Measurements from ENCODE around the gene CUTA.

CUTA gene

DNA sequence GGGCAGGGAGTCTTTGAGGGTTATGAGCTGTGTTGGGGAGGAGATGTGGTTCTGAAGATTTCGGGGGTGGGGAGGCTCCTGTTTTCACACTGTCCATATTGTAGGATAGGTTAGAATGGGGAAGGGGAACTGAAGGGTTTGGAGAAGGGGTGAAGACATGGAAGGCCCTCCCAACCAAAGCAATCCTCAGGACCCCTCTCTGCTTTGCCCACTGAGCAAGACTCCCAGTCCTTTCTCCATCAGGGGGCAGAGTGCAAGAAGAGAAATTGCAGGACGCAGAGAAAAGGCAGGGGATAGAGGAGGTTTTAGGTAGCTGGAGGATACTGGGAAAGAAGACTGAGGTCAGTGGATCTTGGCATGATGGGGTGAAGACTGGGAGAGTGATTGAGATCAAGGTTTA lies 5.9 kb upstream of the CUTA start:
- no peak for DNase-seq (ENCODE audit: low read depth in 2 of 2)

DNA sequence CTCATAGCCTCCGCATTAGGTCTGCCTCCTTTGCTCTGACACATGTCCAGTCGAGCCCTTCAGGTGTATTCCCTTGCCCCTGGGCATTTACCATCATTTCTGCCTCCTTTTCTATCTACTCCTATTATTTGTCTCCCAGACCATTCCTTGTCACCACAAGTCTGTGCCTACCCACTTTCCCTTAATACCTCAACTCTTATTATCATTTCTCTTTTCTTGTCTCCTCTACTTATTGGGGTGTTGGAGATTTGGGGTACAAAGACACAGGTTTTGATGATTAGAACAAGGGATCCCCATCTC lies 3.4 kb upstream of the CUTA start:
- no peak for DNase-seq (ENCODE audit: low read depth in 2 of 2)

DNA sequence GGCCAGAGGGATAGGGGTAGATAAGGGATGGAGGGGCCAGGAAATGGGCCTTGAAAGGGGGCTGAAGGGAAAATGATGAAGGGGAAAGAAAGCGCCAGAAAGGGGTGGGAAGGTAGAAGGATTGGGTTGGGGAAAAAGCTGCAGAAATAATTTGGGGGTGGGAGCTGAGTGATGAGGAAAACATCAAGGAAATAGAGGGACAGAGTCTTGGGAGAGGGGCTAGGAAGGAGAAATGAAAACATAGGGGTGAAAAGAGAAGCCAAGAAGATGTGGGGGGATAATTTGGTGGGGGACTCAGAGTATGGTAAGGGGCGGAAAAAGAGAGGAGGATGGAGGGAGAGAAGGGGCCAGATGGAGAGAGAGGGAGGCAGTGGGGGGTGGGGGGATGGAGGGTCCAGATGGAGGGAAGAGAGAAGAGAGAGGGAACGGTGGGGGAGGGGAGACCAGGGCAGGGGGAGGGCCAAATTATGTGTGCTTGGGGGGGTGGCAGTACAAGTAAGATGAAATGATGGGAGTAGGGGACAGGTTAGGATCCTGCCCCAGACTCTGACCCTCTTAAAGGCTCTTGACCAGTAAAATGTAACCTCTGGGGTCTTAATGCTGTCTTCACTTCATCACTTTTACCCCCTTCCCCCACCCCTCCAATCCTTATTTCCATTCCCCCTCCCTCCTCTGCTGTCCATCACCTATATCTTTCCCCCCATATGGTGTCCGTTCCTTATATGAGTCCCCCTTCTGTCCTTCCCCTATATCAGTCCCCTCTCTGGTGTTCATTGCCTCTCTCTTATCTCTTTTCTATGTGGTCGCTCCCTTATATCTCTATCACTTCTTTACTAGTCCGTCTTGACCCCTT lies 2.8 kb upstream of the CUTA start:
- no peak for DNase-seq (ENCODE audit: low read depth in 2 of 2)

DNA sequence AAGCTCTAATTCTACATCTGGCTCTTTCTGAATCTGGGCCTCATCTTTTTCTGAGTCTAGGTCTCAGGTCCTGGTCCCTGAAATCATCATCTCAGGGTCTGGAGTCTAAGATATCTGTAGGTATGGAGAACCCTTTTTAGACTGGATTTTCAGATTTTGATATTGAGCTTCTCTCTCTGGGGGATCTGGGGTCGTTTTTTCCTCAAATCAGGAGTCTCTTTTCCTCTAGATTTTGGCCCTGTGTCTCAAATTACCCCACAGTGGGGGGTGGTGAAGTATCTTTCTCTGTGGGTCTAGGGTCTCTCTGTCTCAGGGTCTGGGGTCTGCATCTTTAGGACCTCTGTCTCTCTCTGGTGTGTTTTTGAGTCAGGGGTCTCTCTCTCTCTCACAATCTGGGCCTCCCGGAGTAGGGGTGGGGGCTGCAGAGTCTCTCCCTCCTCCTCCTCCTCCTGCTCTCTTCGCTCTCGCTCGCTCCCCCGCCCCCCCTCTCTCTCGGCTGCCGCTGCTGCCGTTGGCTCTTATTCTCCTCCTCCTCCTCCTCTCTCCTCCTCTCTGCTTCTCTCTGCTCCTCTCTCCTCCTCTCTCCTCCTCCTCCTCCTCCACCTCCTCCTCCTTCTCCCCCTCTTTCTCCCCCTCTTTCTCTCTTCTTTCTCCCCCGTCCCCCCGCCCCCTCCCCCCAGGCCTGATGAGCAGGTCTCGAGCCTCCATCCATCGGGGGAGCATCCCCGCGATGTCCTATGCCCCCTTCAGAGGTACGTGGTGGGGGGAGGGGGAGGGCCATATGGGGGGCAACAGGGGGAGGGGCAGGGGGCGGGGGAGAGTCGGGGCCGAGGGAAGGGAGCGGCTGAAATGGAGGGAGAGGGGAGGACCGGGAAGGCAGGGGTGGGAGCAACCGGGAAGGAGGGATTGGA lies 1.9 kb upstream of the CUTA start, which contains the start of gene SYNGAP1:
Gene SYNGAP1, plus strand, starts transcription at position 486 of the 911 bp plus-strand sequence. Its CDS starts 200 bp downstream, at position 686.
- DNase-seq (ENCODE audit: low read depth in 2 of 2): peak in 1 of 2 donors; percentile 51

DNA sequence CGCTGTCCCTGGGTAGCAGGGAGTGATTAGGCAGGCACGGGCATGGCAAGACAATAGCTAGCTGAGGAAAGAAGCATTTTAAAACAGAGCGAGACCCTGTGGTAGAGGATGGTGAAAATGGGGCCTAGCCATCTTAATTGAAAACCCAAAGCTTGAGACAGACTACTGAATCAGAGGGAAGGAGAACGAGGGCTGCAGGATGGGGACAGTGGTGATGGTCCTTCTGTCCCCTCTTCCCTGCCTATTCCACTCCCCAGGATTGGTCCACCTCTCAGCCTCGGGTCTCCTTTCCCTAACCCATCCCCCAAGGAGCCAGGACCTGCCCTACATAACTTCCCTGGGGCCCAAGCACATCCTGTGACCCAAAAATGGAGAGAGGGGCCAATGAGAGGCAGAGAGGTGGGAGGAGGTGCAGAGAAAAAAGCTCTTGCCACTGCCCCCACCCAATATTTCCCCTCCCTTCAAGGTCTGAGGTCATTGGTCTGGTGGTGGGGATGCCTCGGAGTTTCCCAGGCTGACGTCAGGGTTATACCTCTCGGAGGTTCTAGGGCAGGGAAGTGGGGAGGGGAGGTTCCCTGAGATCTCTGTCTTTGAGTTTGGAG lies 884 bp upstream of the CUTA start:
- no peak for DNase-seq (ENCODE audit: low read depth in 2 of 2)

DNA sequence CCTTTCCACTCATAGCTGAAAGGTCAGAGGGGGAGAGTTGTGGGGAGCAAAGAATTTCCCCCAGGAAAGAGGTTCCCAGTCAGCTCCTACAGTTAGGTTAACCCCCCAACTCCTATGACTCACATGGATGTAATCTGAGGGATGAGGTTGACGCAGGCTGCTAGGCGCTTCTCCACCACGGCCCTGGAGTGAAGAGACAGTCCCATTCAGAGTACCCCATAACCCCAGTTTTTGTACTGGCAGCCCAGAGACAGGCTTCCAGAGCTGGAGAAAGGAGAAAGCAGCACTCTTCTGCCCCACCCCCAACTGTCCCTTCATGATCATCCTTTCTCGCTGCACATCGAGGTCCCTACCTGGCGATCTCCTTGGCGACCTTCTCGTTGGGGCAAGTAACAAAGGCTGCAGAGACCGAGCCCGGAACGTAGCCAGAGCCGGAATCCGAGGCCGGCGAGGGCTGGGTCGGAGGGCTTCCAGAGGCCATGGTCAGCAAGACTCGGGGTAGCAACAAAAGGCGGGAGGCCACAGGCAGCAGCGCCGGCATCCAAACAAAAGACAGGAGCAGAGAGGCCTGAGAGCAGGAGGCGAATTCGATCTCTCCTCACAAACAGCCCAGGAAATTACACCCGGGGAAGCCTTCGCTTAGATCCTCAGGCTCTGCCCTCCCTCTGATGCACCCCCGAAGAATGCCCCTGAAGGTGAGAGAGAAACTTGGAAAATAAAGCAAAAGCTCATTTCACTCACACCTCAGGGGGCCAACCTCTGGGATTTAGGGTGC lies 592 bp downstream of the CUTA start:
- no peak for DNase-seq (ENCODE audit: low read depth in 2 of 2)

DNA sequence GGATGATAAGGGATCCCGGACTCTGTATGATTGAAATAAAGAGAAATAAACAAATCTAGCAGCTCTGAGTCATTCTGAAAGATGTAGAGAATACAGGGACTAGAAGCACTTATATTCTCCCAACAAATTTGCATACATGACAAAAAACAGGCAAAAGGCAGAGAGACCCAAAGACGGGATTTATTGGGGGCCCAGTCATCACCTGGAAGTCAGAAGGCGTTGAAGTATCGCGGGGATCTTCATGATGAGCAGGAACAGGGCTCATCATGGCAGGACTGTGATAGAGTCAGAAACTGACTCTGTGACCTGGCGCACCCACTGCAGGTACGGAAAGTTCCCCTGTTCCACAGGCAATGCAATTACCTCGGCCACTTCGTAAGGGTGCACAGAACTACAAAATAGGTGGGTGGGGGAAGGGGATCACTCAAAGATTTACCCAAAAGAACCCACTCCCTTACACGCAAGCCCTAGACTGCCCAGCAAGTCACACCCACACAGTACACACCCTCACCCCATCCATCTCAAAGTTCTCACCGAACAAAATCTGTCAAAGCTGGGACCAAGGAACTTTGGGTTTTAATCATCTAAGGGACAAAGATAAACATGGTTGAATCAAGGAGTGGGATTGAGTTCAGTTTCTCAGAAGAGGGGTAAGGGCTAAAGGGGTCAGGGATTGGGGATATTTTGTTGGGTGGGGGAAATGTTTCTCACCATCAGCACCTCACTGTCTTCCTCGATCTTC lies 1.4 kb downstream of the CUTA start:
- DNase-seq (ENCODE audit: low read depth in 2 of 2): no peak

DNA sequence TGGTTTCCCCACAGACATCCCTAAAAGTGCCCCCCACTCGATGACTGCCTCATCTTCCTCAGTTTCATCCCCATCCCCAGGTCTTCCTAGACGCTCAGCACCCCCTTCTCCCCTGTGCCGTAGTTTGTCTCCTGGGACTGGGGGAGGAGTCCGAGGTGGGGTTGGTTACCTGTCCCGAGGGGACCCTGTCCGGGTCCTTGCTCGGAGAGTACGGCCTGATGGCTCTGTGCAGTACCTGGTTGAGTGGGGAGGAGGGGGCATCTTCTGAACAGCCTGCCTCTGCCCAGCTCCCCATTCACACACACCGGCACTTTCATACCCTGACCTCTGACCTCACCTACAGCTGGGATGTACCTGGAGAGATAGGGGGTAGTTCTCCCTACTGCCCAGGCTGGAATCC lies 2.1 kb downstream of the CUTA start:
- DNase-seq (ENCODE audit: low read depth in 2 of 2): no peak

DNA sequence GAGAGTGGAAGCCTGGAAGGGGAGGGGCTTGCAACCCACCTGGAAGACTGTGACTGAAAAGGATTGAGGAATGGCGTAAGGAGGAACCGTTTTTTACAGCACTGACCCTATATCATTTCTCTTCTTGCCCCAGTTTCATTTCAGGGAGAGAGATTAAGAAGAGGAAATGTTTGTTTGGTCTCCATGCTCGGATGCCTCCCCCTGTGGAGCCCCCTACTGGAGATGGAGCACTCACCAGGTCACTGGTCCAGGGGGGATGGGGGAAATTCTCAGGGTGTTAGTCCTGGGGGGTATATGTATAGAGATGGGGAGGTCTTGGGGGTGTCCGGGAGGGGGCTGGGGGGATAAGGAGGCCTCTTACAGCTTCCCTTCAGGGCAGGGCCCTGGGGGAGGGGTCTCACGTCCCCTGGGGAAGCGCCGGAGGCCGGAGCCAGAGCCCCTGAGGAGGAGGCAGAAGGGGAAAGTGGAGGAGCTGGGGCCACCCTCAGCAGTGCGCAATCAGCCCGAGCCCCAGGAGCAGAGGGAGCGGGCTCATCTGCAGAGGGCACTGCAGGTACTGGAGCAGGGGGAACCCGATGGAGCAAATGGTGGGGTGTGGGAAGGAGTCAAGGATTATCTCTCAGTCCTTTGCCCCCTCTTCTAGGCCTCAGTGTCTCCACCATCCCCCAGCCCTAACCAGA lies 3.2 kb downstream of the CUTA start:
- no peak for DNase-seq (ENCODE audit: low read depth in 2 of 2)

DNA sequence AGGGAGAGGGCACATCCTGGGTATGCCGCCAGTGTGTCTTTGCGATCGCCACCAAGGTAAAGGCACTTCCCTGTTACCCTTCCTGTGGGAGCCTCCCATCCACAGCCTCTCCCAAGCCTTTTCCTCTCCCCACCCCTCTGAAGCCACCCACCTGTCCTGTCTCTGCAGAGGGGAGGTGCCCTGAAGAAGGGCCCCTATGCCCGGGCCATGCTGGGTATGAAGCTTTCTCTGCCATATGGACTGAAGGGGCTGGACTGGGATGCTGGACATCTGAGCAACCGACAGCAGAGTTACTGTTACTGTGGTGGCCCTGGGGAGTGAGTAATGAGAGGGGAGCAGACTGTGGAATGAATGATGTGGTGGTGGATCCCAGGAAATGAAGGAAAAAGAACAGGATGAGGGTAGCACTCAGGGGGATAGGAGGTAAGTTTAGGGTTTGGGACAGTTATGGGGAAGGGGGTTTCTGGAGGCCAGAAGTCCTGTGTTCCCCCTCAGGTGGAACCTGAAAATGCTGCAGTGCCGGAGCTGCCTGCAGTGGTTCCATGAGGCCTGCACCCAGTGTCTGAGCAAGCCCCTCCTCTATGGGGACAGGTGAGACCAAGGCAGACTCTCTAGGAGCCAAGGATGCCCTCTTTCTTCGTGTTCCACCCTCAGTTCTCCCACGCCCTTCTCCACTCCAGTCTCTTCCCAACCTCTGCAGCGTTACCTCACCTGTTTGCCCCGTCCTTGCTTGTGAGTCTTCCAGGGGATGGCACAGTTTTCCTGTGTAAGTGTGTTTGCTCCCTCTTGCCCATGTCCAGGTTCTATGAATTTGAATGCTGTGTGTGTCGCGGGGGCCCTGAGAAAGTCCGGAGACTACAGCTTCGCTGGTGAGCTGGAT lies 4.4 kb downstream of the CUTA start:
- no peak for DNase-seq (ENCODE audit: low read depth in 2 of 2)

DNA sequence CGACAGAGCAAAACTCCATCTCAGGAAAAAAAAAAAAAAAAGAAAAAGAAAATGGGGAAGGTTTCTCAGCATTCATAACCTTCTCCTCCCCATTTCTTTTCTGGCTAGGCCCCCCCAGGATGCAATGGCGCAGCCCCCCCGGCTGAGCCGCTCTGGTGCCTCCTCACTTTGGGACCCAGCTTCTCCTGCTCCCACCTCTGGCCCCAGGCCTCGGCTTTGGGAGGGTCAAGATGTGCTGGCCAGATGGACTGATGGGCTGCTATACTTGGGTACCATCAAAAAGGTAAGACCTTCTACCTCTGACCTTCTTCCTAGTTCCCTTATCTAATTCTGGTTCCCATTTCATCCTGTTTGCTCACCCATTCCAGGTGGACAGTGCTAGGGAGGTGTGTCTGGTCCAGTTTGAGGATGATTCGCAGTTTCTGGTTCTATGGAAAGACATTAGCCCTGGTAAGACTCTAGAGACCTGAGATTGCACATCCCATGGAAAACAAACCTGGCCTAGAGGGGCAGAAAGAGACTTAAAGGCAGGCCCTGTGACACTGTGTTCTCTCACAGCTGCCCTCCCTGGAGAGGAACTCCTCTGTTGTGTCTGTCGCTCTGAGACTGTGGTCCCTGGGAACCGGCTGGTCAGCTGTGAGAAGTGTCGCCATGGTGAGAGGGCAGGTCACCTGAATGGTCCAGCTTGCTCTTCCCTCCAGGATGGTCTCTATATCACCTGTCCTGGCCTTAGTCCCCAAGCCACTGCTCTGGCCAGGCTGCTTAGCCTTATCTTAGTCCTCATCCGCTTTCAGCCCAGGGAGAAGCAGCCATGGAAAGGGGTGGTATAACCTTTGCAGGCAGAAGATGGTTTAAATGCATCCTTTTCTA lies 5.5 kb downstream of the CUTA start:
- DNase-seq (ENCODE audit: low read depth in 2 of 2): no peak

DNA sequence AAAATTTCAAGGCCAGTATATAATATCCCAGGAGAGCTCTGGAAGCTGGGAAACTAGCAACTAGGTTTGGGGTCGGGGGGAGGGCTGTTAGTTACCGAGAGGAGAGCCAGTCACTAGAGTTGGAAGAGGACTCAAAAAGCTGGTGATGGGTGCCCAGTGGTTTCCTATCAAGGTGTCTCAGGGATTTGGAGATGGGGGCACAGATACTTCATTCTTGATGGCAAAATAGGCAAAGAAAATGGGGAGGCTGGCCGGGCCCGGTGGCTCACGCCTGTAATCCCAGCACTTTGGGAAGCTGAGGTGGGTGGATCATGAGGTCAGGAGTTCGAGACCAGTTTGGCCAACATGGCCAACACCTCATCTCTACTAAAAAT lies 6.3 kb downstream of the CUTA start:
- DNase-seq (ENCODE audit: low read depth in 2 of 2): no peak

DNA sequence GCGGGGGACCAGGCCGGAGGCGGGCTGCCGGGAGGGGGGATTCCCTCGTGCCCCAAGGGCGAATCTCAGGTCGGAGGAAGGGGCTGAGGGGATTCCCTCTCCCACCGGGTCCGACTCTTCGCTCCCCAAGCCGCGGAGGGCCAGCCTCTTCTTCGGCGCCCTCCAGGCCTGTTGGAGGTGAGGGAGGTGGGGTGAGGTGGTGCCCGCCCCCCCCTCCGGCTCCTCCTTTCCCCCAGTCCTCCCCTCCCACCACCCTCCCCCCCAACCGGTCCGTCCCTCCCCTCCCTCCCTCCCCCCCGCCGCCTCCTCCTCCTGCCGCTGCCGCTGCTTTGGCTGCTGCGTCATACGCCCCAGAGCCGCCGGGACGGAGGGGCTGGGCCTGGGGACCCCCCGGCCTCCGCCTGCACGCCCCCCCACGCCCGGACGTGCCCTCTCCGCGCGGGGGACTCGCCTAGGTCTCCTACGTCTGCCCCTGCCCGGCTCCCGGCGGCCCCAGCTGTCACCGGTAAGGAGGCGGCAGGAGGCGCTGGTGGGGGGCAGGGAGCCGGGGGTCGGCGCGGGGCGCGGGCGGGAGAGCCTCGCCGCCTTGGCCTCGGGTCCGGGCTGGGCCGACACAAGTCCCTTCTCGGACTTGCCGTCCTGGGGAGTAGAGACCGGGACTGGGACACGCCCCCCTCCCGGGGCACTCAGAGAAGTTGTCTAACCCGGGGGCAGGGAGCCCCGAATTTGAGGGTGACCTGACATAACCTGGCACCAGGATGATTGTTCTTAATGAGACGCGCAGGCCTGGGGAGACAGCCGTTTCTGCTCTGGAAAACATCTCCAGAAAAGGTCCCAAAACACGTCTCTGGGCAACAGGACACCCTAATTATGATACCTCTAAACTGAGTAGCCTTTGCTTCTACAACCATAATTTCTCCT lies 6.9 kb downstream of the CUTA start, which contains the start of gene PHF1:
Gene PHF1, plus strand, starts transcription at position 304 of the 921 bp plus-strand sequence. CDS start 1,250 bp downstream, outside the sequence.
- peak; percentile 68 to 72 for DNase-seq (ENCODE audit: low read depth in 2 of 2)

DNA sequence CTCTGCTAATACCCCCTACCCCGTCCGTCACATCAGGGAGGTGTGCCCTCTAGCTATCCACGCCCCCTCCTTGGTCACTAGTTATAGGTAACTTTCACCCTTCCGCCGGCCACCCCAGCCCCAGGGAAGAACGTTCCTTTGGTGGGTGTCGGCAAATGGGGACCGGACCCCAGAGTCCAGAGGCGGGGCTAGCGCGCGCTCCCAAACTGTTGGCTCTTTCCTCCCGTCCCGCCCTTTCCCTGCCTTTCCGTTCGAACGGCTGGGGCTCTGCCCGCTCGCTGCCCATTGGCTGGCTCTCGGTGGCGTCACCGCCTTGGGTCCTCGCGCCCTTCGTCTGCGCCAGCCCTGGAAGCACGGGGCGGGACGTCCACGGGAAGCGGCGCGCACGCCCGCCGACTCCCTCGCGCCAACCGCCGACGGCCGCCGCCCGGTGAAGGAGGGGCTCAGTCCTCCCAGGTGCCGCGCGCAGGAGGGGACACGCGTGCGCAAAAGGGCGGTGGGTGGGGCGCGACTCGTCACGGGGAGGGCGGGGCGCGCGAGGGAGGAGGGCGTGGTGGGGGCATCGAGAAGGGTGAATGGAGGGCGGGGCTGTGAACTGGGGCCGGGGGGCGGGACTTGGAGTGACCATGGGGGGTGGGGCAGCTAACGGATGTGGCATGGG lies 7.7 kb downstream of the CUTA start:
- peak; percentile 98 for DNase-seq (ENCODE audit: low read depth in 2 of 2)

DNA sequence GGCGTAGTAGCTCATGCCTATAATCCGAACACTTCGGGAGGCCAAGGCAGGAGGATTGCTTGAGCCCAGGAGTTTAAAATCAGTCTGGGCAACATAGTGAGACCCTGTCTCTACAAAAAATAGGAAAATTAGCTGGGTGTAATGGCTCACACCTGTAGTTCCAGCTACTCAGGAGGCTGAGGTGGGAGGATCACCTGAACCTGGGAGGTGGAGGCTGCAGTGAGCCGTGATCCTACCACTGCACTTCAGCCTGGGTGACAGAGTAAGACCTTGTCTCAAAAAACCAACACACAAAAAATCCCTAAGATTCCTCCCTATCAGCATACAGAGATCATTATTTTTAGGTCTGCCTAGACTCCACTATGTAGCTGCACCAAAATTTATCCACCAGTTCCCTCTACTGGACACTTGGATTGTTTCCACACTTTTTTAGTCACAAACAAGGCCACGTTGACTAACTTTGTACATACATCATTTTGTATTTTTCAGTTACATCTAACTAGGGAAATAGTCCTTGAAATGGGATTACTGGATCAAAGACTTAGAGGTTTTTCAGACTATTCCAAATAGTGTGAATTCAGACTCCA lies 10.7 kb downstream of the CUTA start:
- DNase-seq (ENCODE audit: low read depth in 2 of 2): no peak

DNA sequence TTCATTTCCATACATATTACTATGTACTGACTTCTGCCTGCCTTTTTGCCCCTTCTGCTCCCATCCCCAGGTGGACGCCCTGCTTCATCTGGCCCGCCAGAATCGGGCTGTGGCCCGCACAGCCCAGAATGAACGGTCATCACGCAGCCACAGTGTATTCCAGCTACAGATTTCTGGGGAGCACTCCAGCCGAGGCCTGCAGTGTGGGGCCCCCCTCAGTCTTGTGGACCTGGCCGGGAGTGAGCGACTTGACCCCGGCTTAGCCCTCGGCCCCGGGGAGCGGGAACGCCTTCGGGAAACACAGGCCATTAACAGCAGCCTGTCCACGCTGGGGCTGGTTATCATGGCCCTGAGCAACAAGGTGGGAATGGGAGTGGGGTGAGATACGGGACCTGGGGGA lies 11.8 kb downstream of the CUTA start:
- no peak for DNase-seq (ENCODE audit: low read depth in 2 of 2)

Measured in stimulated activated CD4-positive, alpha-beta T cell treated with anti-CD3 and anti-CD28 coated beads, Interleukin-1b, Interleukin-23, amount 100 ng/mL, for 4 hours (primary cell).